NB4 (cell line): Measurements from ENCODE around the gene CYB5B.

Source experiments
- DNase-seq: peaks from one replicate; pipeline ENCODE4 v3.0.0; 2010; ENCODE audit warnings: low read depth
- H3K4me3 ChIP-seq: one replicate; pipeline ENCODE4 v1.5.1; 2011; ENCODE audit warnings: mild to moderate bottlenecking, low read depth, low read length, moderate library complexity
- MYC ChIP-seq: IDR thresholded peaks from 2 replicates; pipeline ENCODE4 v1.6.1; 2011; ENCODE audit warnings: low read depth, low read length
- POLR2A ChIP-seq: IDR thresholded peaks from 2 replicates; pipeline ENCODE4 v1.6.1; 2011; ENCODE audit warnings: mild to moderate bottlenecking; ENCODE audit not compliant: insufficient read length; ENCODE audit errors: extremely low read depth
- TF ChIP-seq, protein P1 (sequence below): IDR thresholded peaks from 2 replicates; pipeline ENCODE4 v1.6.1; 2011; ENCODE audit warnings: low read depth, low read length
- TF ChIP-seq, protein P2 (sequence below): IDR thresholded peaks from one replicate; pipeline ENCODE4 v1.5.1; 2012; ENCODE audit warnings: low read depth, low read length

Gene CYB5B

GRCh38 chr16:69503244-69503643 lies 78.8 kb downstream of the CYB5B start:
- DNase-seq, result no peak
- no peak overlapping the region for H3K4me3 ChIP-seq
- no peak for TF ChIP-seq POLR2A
- TF ChIP-seq MYC, result no peak
- TF ChIP-seq, protein P1, sequence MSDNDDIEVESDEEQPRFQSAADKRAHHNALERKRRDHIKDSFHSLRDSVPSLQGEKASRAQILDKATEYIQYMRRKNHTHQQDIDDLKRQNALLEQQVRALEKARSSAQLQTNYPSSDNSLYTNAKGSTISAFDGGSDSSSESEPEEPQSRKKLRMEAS, result no peak
- TF ChIP-seq, protein P2, sequence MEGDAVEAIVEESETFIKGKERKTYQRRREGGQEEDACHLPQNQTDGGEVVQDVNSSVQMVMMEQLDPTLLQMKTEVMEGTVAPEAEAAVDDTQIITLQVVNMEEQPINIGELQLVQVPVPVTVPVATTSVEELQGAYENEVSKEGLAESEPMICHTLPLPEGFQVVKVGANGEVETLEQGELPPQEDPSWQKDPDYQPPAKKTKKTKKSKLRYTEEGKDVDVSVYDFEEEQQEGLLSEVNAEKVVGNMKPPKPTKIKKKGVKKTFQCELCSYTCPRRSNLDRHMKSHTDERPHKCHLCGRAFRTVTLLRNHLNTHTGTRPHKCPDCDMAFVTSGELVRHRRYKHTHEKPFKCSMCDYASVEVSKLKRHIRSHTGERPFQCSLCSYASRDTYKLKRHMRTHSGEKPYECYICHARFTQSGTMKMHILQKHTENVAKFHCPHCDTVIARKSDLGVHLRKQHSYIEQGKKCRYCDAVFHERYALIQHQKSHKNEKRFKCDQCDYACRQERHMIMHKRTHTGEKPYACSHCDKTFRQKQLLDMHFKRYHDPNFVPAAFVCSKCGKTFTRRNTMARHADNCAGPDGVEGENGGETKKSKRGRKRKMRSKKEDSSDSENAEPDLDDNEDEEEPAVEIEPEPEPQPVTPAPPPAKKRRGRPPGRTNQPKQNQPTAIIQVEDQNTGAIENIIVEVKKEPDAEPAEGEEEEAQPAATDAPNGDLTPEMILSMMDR, result no peak

DNA sequence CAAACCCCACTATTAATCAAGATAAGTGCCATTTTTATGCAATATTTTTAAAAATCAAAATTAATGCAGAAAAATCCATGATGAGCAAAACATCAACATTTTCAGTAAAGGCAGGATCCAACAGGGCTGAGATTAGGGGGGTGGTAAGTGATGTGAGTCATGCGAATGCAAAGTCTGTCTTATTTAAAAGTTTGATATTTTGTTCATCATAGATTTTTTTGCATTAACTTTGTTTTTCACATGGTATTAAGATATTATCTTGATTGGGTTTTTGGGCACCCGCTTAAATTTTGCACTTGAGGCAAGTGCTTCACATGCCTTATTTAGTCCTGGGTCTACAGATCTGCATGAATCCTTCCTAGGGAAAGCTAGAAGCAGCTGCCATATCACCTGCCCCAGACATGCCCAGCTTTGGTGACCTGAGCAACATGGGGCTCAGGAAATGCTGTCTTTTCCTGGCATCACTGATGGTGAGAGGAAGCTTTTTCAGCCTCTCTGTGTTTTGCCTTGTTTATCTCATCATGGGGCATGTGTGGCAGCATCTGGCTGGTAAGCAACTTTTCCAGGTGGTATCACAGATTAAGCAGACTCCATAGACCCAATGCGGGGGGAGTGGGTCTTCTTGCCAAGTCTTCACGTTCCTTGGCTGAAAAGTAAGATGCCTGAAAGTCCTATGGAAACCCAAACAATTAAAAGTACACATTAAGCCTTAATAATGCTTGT lies 83.8 kb downstream of the CYB5B start:
- DNase-seq, result no peak
- TF ChIP-seq MYC, result no peak
- TF ChIP-seq, protein P2, result no peak
- TF ChIP-seq, protein P1, result no peak
- no peak for TF ChIP-seq POLR2A
- no peak overlapping the region for H3K4me3 ChIP-seq

GRCh38 chr16:69509125-69509524 lies 84.7 kb downstream of the CYB5B start:
- DNase-seq, result no peak
- H3K4me3 ChIP-seq, result no peak overlapping the region
- TF ChIP-seq, protein P2, result no peak
- TF ChIP-seq POLR2A (no peak), MYC (no peak)
- TF ChIP-seq, protein P1, result no peak

DNA sequence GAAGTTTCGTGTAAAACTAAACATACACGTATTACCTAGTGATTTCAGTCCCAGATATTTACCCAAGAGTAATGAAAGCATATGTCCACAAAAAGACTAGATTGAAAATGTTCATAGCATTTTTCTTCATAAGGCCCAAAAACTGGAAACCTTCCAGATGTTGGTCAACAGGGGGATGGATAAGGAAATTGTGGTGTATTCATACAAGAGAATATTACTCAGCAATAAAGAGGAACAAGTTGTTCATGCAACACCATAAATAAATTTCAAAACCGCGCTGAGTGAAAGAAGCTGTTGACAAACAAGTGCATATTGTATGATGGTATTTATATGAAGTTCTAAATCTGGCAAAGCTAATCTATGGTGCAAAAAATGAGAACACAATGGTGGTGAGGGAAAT lies 87.2 kb downstream of the CYB5B start:
- TF ChIP-seq MYC (no peak), POLR2A (no peak)
- TF ChIP-seq, protein P2, result no peak
- peak; percentile 47 for DNase-seq
- no peak overlapping the region for H3K4me3 ChIP-seq

DNA sequence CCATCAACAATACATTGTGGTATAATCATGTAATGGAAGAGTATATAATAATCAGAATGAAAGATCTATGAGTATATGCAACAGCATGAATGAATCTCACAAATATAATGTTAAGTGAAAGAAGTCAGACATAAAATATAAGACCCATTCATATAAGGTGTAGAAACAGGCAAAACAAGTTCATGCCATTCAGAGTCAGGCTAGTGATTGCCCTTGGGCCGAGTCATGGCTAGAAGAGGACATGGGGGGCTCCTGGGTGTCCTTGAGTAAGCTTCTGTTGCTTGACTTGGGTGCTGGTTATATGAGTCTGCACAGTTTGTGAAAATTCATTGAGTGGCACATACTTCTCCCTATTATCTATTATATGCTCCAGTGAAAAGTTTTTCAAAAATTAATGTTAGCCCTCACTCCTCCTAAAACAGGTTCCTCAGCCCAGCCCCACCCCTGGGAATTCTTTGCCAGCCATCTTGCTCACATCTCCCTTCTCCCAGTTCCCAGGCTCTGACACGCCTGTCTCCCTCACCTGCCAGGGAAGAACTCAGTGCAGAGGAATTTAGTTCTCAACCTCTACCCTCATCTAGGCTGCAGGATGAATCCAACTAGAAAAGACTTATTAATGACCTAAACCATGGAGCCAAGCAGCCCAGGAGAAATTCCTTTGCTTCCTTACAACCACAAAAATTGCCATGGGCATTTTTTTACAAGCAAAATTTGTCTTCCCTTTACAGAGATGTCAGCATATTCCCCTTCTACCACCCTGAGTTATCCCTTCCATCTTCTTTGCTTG lies 89.0 kb downstream of the CYB5B start:
- DNase-seq, result no peak
- H3K4me3 ChIP-seq, result no peak overlapping the region
- TF ChIP-seq MYC, result no peak
- TF ChIP-seq, protein P2, result no peak
- no peak for TF ChIP-seq POLR2A
- TF ChIP-seq, protein P1, result no peak
